ENCODE measurements around the gene JAZF1.

The JAZF1 gene

GRCh38 chr7:28086198-28086597 is 94.4 kb downstream of the JAZF1 start:
- H3K4me3 ChIP-seq (ENCODE audit: control insufficient read depth in 1 of 7, extremely low read depth in 1 of 7, insufficient read depth in 4 of 7, low read depth in 2 of 7, low read length in 6 of 7), result no peak overlapping the region
- peaks cover under 1 to 16% (median 3%) of the 10 kb centered on the region in 4 experiments for H3K4me1 ChIP-seq (ENCODE audit: control extremely low read depth in 1 of 4, control insufficient read depth in 4 of 4, insufficient read depth in 4 of 4, low read length in 3 of 4)
- no peak overlapping the region for H3K27ac ChIP-seq (ENCODE audit: insufficient read depth in 1 of 2, low read depth in 1 of 2, low read length in 2 of 2, poor library complexity in 1 of 2, severe bottlenecking in 2 of 2)
- no peaks in the 10 kb centered on the region for H3K36me3 ChIP-seq (ENCODE audit: control insufficient read depth in 4 of 4, insufficient read depth in 4 of 4, low read length in 3 of 4)
- H3K27me3 ChIP-seq (replicated peaks in 2 of 5; ENCODE audit: control insufficient read depth in 4 of 5, insufficient read depth in 5 of 5, low read length in 4 of 5), result peaks cover 0 to 4% (median 0%) of the 10 kb centered on the region in 5 experiments
- no peaks in the 10 kb centered on the region for H3K9me3 ChIP-seq (ENCODE audit: control extremely low read depth in 1 of 5, control insufficient read depth in 4 of 5, insufficient read depth in 2 of 5, low read depth in 1 of 5, low read length in 4 of 5)
- peak in 2 of 3 donors; percentile 48 to 59 for DNase-seq
- POLR2A ChIA-PET, result no interaction called here
- CTCF ChIA-PET, result interaction anchor here (0.6 to 3.0 kb wide), 3 partner anchors 8 to 33 kb away, joined by 3 to 9 read pairs (median 3); no protein-coding TSS in a partner anchor
- 44% methylated on average over 1 of the region's 2 CpGs for WGBS (ENCODE audit: insufficient coverage)

- ChIA-PET POLR2A (no interaction called here), CTCF (interaction anchor here (1.3 to 3.0 kb wide), 3 partner anchors 9 to 23 kb away, joined by 3 to 14 read pairs (median 6); no protein-coding TSS in a partner anchor)
- Histone ChIP-seq H3K36me3 (ENCODE audit: control insufficient read depth in 4 of 4, insufficient read depth in 4 of 4, low read length in 3 of 4) (no peaks in the 10 kb centered on the region), H3K4me3 (ENCODE audit: control insufficient read depth in 1 of 7, extremely low read depth in 1 of 7, insufficient read depth in 4 of 7, low read depth in 2 of 7, low read length in 6 of 7) (no peak overlapping the region), H3K27me3 (replicated peaks in 2 of 5; ENCODE audit: control insufficient read depth in 4 of 5, insufficient read depth in 5 of 5, low read length in 4 of 5) (peaks cover 0 to 4% (median 0%) of the 10 kb centered on the region in 5 experiments), H3K4me1 (ENCODE audit: control extremely low read depth in 1 of 4, control insufficient read depth in 4 of 4, insufficient read depth in 4 of 4, low read length in 3 of 4) (peaks cover 4 to 16% (median 13%) of the 10 kb centered on the region in 4 experiments), H3K9me3 (ENCODE audit: control extremely low read depth in 1 of 5, control insufficient read depth in 4 of 5, insufficient read depth in 2 of 5, low read depth in 1 of 5, low read length in 4 of 5) (no peaks in the 10 kb centered on the region), H3K27ac (ENCODE audit: insufficient read depth in 1 of 2, low read depth in 1 of 2, low read length in 2 of 2, poor library complexity in 1 of 2, severe bottlenecking in 2 of 2) (no peak overlapping the region)
- no peak for DNase-seq
- 94% methylated on average over 2 of the region's 6 CpGs for WGBS (ENCODE audit: insufficient coverage)
Observed at GRCh38 chr7:28083998-28084985, 96.3 kb downstream of the JAZF1 start.

- Histone ChIP-seq H3K27me3 (replicated peaks in 2 of 5; ENCODE audit: control insufficient read depth in 4 of 5, insufficient read depth in 5 of 5, low read length in 4 of 5) (peaks cover 0 to 4% (median 0%) of the 10 kb centered on the region in 5 experiments), H3K27ac (ENCODE audit: insufficient read depth in 1 of 2, low read depth in 1 of 2, low read length in 2 of 2, poor library complexity in 1 of 2, severe bottlenecking in 2 of 2) (no peak overlapping the region), H3K4me3 (ENCODE audit: control insufficient read depth in 1 of 7, extremely low read depth in 1 of 7, insufficient read depth in 4 of 7, low read depth in 2 of 7, low read length in 6 of 7) (no peak overlapping the region), H3K36me3 (ENCODE audit: control insufficient read depth in 4 of 4, insufficient read depth in 4 of 4, low read length in 3 of 4) (no peaks in the 10 kb centered on the region), H3K9me3 (ENCODE audit: control extremely low read depth in 1 of 5, control insufficient read depth in 4 of 5, insufficient read depth in 2 of 5, low read depth in 1 of 5, low read length in 4 of 5) (no peaks in the 10 kb centered on the region), H3K4me1 (ENCODE audit: control extremely low read depth in 1 of 4, control insufficient read depth in 4 of 4, insufficient read depth in 4 of 4, low read length in 3 of 4) (peaks cover 4 to 14% (median 10%) of the 10 kb centered on the region in 4 experiments)
- POLR2A ChIA-PET, result no interaction called here
- no peak for DNase-seq
- CTCF ChIA-PET, result interaction anchor here (0.9 to 3.0 kb wide), 4 partner anchors 11 to 24 kb away, joined by 3 to 14 read pairs (median 3); no protein-coding TSS in a partner anchor
- WGBS (ENCODE audit: insufficient coverage), result 97% methylated on average over 4 of the region's 8 CpGs
Observed at GRCh38 chr7:28083164-28083997, 97.2 kb downstream of the JAZF1 start.

GRCh38 chr7:28082071-28082470 is 98.5 kb downstream of the JAZF1 start:
- POLR2A ChIA-PET, result no interaction called here
- CTCF ChIA-PET, result interaction anchor here (3.0 kb wide), 1 partner anchor 16 kb away, joined by 14 read pairs; no protein-coding TSS in a partner anchor
- no peak overlapping the region for H3K27ac ChIP-seq (ENCODE audit: insufficient read depth in 1 of 2, low read depth in 1 of 2, low read length in 2 of 2, poor library complexity in 1 of 2, severe bottlenecking in 2 of 2)
- H3K9me3 ChIP-seq (ENCODE audit: control extremely low read depth in 1 of 5, control insufficient read depth in 4 of 5, insufficient read depth in 2 of 5, low read depth in 1 of 5, low read length in 4 of 5), result no peaks in the 10 kb centered on the region
- no peaks in the 10 kb centered on the region for H3K36me3 ChIP-seq (ENCODE audit: control insufficient read depth in 4 of 4, insufficient read depth in 4 of 4, low read length in 3 of 4)
- H3K4me1 ChIP-seq (ENCODE audit: control extremely low read depth in 1 of 4, control insufficient read depth in 4 of 4, insufficient read depth in 4 of 4, low read length in 3 of 4), result peaks cover 4 to 14% (median 10%) of the 10 kb centered on the region in 4 experiments
- no peak for DNase-seq
- no peak overlapping the region for H3K4me3 ChIP-seq (ENCODE audit: control insufficient read depth in 1 of 7, extremely low read depth in 1 of 7, insufficient read depth in 4 of 7, low read depth in 2 of 7, low read length in 6 of 7)
- 90% methylated on average over 5 of the region's 5 CpGs for WGBS (ENCODE audit: insufficient coverage)
- no peaks in the 10 kb centered on the region for H3K27me3 ChIP-seq (replicated peaks in 2 of 5; ENCODE audit: control insufficient read depth in 4 of 5, insufficient read depth in 5 of 5, low read length in 4 of 5)

- Histone ChIP-seq H3K36me3 (ENCODE audit: control insufficient read depth in 4 of 4, insufficient read depth in 4 of 4, low read length in 3 of 4) (no peaks in the 10 kb centered on the region), H3K4me1 (ENCODE audit: control extremely low read depth in 1 of 4, control insufficient read depth in 4 of 4, insufficient read depth in 4 of 4, low read length in 3 of 4) (peaks cover 4 to 12% (median 8%) of the 10 kb centered on the region in 4 experiments), H3K4me3 (ENCODE audit: control insufficient read depth in 1 of 7, extremely low read depth in 1 of 7, insufficient read depth in 4 of 7, low read depth in 2 of 7, low read length in 6 of 7) (no peak overlapping the region), H3K27me3 (replicated peaks in 2 of 5; ENCODE audit: control insufficient read depth in 4 of 5, insufficient read depth in 5 of 5, low read length in 4 of 5) (no peaks in the 10 kb centered on the region), H3K27ac (ENCODE audit: insufficient read depth in 1 of 2, low read depth in 1 of 2, low read length in 2 of 2, poor library complexity in 1 of 2, severe bottlenecking in 2 of 2) (no peak overlapping the region), H3K9me3 (ENCODE audit: control extremely low read depth in 1 of 5, control insufficient read depth in 4 of 5, insufficient read depth in 2 of 5, low read depth in 1 of 5, low read length in 4 of 5) (no peaks in the 10 kb centered on the region)
- WGBS (ENCODE audit: insufficient coverage), result 7% methylated on average over 4 of the region's 5 CpGs
- POLR2A ChIA-PET, result no interaction called here
- peak in 2 of 3 donors; percentile 33 to 47 for DNase-seq
- CTCF ChIA-PET, result interaction anchor here (0.5 to 5.2 kb wide), 4 partner anchors 11 to 709 kb away, joined by 3 to 46 read pairs (median 4); no protein-coding TSS in a partner anchor
Observed at GRCh38 chr7:28081016-28081415, 99.6 kb downstream of the JAZF1 start.

GRCh38 chr7:28078036-28078901 is 102.3 kb downstream of the JAZF1 start:
- H3K4me1 ChIP-seq (ENCODE audit: control extremely low read depth in 1 of 4, control insufficient read depth in 4 of 4, insufficient read depth in 4 of 4, low read length in 3 of 4), result peaks cover 0 to 12% (median 6%) of the 10 kb centered on the region in 4 experiments
- H3K27me3 ChIP-seq (replicated peaks in 2 of 5; ENCODE audit: control insufficient read depth in 4 of 5, insufficient read depth in 5 of 5, low read length in 4 of 5), result no peaks in the 10 kb centered on the region
- CTCF ChIA-PET, result interaction anchor here (0.8 to 5.2 kb wide), 11 partner anchors 8 to 127 kb away, joined by 3 to 46 read pairs (median 6); no protein-coding TSS in a partner anchor
- POLR2A ChIA-PET, result no interaction called here
- H3K9me3 ChIP-seq (ENCODE audit: control extremely low read depth in 1 of 5, control insufficient read depth in 4 of 5, insufficient read depth in 2 of 5, low read depth in 1 of 5, low read length in 4 of 5), result no peaks in the 10 kb centered on the region
- peak; percentile 40 to 71 (median 71) for DNase-seq
- no peaks in the 10 kb centered on the region for H3K36me3 ChIP-seq (ENCODE audit: control insufficient read depth in 4 of 4, insufficient read depth in 4 of 4, low read length in 3 of 4)
- H3K4me3 ChIP-seq (ENCODE audit: control insufficient read depth in 1 of 7, extremely low read depth in 1 of 7, insufficient read depth in 4 of 7, low read depth in 2 of 7, low read length in 6 of 7), result no peak overlapping the region
- 32% methylated on average over 3 of the region's 7 CpGs for WGBS (ENCODE audit: insufficient coverage)
- H3K27ac ChIP-seq (ENCODE audit: insufficient read depth in 1 of 2, low read depth in 1 of 2, low read length in 2 of 2, poor library complexity in 1 of 2, severe bottlenecking in 2 of 2), result no peak overlapping the region
